Endothelial cell of umbilical vein (primary cell): ENCODE results near the gene DIP2C. TPM values are rescaled to one million over a fixed set of nuclear protein-coding genes. Genes with fewer than 3 reads are reported as not detected.

ENCODE experiments used
- BruUV-seq: library from RNA; stranded (reverse); fragments of 400-500 nt; replicated peaks from 2 replicates; lab custom pipeline; 2021; lab: Mats Ljungman, UMichigan
- CTCF ChIA-PET: fragments of 300-600, 350-600 bp; sonication (Branson Sonifier 250); formaldehyde crosslinking; loops from one replicate; lab custom pipeline; 2021; ENCODE audit warnings: antibody characterized with exemption, inconsistent platforms; lab: Charles Lee
- POLR2A ChIA-PET: fragments of 300-600, 350-600 bp; sonication (Branson Sonifier 250); formaldehyde crosslinking; loops from one replicate; lab custom pipeline; 2021; ENCODE audit warnings: antibody characterized with exemption, inconsistent platforms; lab: Charles Lee
- DNase-seq: peaks from one replicate; pipeline ENCODE4 v3.0.0-alpha.2; 2011; ENCODE audit warnings: low read depth, low spot score
- FAIRE-seq: peaks from 2 replicates; lab custom pipeline; 2011; peaks lifted over from hg19 to GRCh38; lab: Jason Lieb, UNC
- H2AFZ ChIP-seq: 2 replicates; pipeline ENCODE4 v1.6.0; 2012; ENCODE audit warnings: low read depth, low read length, control low read depth, inconsistent platforms
- H3K27ac ChIP-seq: 2 replicates; pipeline ENCODE4 v1.5.1; 2011; ENCODE audit warnings: low read depth, mild to moderate bottlenecking, control low read depth, low read length, moderate library complexity; ENCODE audit not compliant: insufficient read depth
- H3K27me3 ChIP-seq, 2 experiments: 2 replicates each; pipeline versions ENCODE4 v1.6.0 to v1.6.1; 2011; ENCODE audit warnings: low read length in 2 of 2, mixed read lengths in 1 of 2; ENCODE audit not compliant: control insufficient read depth in 2 of 2, insufficient read depth in 2 of 2
- H3K36me3 ChIP-seq, 2 experiments: 2 replicates in 1 of 2; 3 replicates in 1 of 2; pipeline ENCODE4 v1.5.1; 2011; ENCODE audit warnings: low read length in 2 of 2, mild to moderate bottlenecking in 1 of 2, moderate library complexity in 1 of 2; ENCODE audit not compliant: control insufficient read depth in 2 of 2, insufficient read depth in 2 of 2; ENCODE audit errors: extremely low read depth in 1 of 2
- H3K4me1 ChIP-seq: 3 replicates; pipeline ENCODE4 v1.5.1; 2011; ENCODE audit warnings: mild to moderate bottlenecking, low read length; ENCODE audit not compliant: control insufficient read depth, insufficient read depth; ENCODE audit errors: extremely low read depth
- H3K4me2 ChIP-seq: 2 replicates; pipeline ENCODE4 v1.6.1; 2011; ENCODE audit warnings: low read length, control low read depth, mixed read lengths; ENCODE audit not compliant: insufficient read depth
- H3K4me3 ChIP-seq, 3 experiments: fragments of 200-600 bp in 1 of 3; sonication (generic), shearing (Covaris generic) in 1 of 3; replicated peaks in 1 of 3; 2 replicates each; pipeline ENCODE4 v1.5.1; 2011 to 2016; ENCODE audit warnings: control low read depth in 3 of 3, low read length in 3 of 3, mild to moderate bottlenecking in 2 of 3, inconsistent platforms in 1 of 3, low read depth in 1 of 3, moderate library complexity in 1 of 3; ENCODE audit not compliant: insufficient read depth in 1 of 3
- H3K79me2 ChIP-seq: 2 replicates; pipeline ENCODE4 v1.6.0; 2012; ENCODE audit warnings: low read length, inconsistent platforms; ENCODE audit not compliant: control insufficient read depth, insufficient read depth
- H3K9ac ChIP-seq: replicated peaks from 2 replicates; pipeline ENCODE3; 2011; ENCODE audit warnings: low read length, control low read depth; ENCODE audit not compliant: insufficient read depth; ENCODE audit errors: extremely low read depth
- H3K9me1 ChIP-seq: replicated peaks from 3 replicates; pipeline ENCODE4 v1.6.0; 2011; ENCODE audit warnings: mild to moderate bottlenecking, low read length; ENCODE audit not compliant: control insufficient read depth, insufficient read depth; ENCODE audit errors: extremely low read depth
- H3K9me3 ChIP-seq: replicated peaks from 2 replicates; pipeline ENCODE4 v1.5.1; 2012; ENCODE audit warnings: low read length, inconsistent platforms; ENCODE audit not compliant: control insufficient read depth, insufficient read depth
- H4K20me1 ChIP-seq: replicated peaks from 2 replicates; pipeline ENCODE3; 2011; ENCODE audit warnings: mild to moderate bottlenecking, low read length; ENCODE audit not compliant: control insufficient read depth, insufficient read depth; ENCODE audit errors: extremely low read depth
- EZH2 ChIP-seq: IDR thresholded peaks from 2 replicates; pipeline ENCODE4 v1.6.1; 2012; ENCODE audit warnings: borderline replicate concordance, low read depth, mild to moderate bottlenecking, moderate library complexity, low read length, inconsistent platforms; ENCODE audit not compliant: severe bottlenecking
- FOS ChIP-seq: IDR thresholded peaks from 2 replicates; pipeline ENCODE4 v1.6.1; 2011; ENCODE audit warnings: mild to moderate bottlenecking, low read length, moderate library complexity, borderline replicate concordance; ENCODE audit not compliant: insufficient read depth
- GATA2 ChIP-seq: IDR thresholded peaks from 2 replicates; pipeline ENCODE4 v1.7.0; 2011; ENCODE audit warnings: low read depth, mild to moderate bottlenecking, moderate library complexity, mixed read lengths, low read length; ENCODE audit not compliant: insufficient read length, insufficient read depth
- JUN ChIP-seq: IDR thresholded peaks from 2 replicates; pipeline ENCODE4 v1.6.1; 2011; ENCODE audit warnings: borderline replicate concordance, low read depth; ENCODE audit not compliant: insufficient read length, insufficient read depth
- MYC ChIP-seq: IDR thresholded peaks from one replicate; pipeline ENCODE4 v1.6.1; 2011; ENCODE audit warnings: mild to moderate bottlenecking, low read depth, low read length
- POLR2A ChIP-seq: IDR thresholded peaks from 2 replicates; pipeline ENCODE4 v1.6.1; 2012; ENCODE audit warnings: low read depth, mild to moderate bottlenecking, control low read depth, low read length
- POLR2AphosphoS5 ChIP-seq: IDR thresholded peaks from 2 replicates; pipeline ENCODE4 v1.6.1; 2012; ENCODE audit warnings: low read depth, mild to moderate bottlenecking, control low read depth, low read length, moderate library complexity; ENCODE audit not compliant: insufficient read depth
- dilution Hi-C: fragments of 300-500 bp; cut with MboI; formaldehyde crosslinking; loops from one replicate; pipeline ENCODE4 v1.15.0; 2019; ENCODE audit warnings: low sequenced_read_pairs; ENCODE audit not compliant: extremely low pct_ligation_motif_present
- intact Hi-C: fragments of 100-400 bp; cut with micrococcal nuclease; formaldehyde crosslinking; loops from one replicate; pipeline ENCODE4 v1.10.0; 2022
- polyA plus RNA-seq, 4 experiments: library from polyadenylated mRNA; depleted of rRNA in 3 of 4; stranded (reverse) in 3 of 4; unstranded in 1 of 4; fragments of >200 nt; gene quantifications; 2 replicates each; pipeline versions ENCODE4 v1.2.1 to v1.2.3, GENCODE V29; 2011 to 2012; ENCODE audit warnings: missing spikeins in 1 of 4
- total RNA-seq: library from RNA; stranded (reverse); gene quantifications from 2 replicates; pipeline ENCODE4 v1.2.3, GENCODE V29; 2021
- TF ChIP-seq, protein P1 (sequence below): IDR thresholded peaks from 2 replicates; pipeline ENCODE4 v1.6.1; 2011; ENCODE audit not compliant: insufficient read depth, insufficient read length
- TF ChIP-seq, protein P2 (sequence below), 2 donors: IDR thresholded peaks; 1 replicate in 1 of 2; 2 replicates in 1 of 2; pipeline ENCODE4 v1.5.1; 2011; ENCODE audit warnings: low read length in 2 of 2, mild to moderate bottlenecking in 2 of 2, moderate library complexity in 2 of 2, control low read depth in 1 of 2, inconsistent platforms in 1 of 2, low read depth in 1 of 2; ENCODE audit not compliant: insufficient read depth in 1 of 2; ENCODE audit errors: extremely low read depth in 1 of 2

Gene DIP2C
- total and polyA plus RNA-seq, 2 donors (not counting 3 experiments of a cell fraction or from before 2014, with no cell fraction given): 3.6 to 10.7 TPM

DNA sequence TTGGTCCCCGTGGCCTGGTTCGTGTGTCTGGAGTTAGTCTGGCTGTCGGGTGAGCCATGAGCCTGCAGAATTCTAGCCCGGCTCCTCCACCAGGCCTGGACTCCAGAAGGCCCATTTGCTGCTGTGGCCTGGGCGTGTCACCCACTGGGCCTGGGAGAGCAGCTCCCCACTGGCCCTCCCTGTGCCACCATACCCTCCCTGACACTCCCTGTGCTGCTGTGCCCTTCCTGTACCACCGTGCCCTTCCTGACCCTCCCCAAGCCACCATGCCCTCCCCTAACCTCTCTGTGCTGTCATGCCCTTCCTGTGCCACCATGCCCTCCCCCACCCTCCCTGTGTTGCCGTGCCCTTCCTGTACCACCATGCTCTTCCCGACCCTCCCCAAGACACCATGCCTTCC, 39.1 kb upstream of the DIP2C start:
- ChIA-PET POLR2A (no interaction called here), CTCF (no interaction called here)
- no peaks in the 10 kb centered on the region for H3K9me1 ChIP-seq
- peaks cover 0 to 1% of the 10 kb centered on the region in 2 experiments for H3K27me3 ChIP-seq
- H3K27ac ChIP-seq: no peak overlapping the region
- no TSS peak for BruUV-seq
- intact Hi-C loops (no loop called here), dilution Hi-C loops (no loop called here)
- FAIRE-seq (no peak), DNase-seq (no peak)
- no peaks in the 10 kb centered on the region for H3K79me2 ChIP-seq
- no peaks in the 10 kb centered on the region for H3K9me3 ChIP-seq
- H3K9ac ChIP-seq: no peak overlapping the region
- no peak for TF ChIP-seq POLR2A
- TF ChIP-seq FOS: no peak
- no peak for TF ChIP-seq MYC
- no peak for TF ChIP-seq GATA2
- TF ChIP-seq POLR2AphosphoS5: no peak
- TF ChIP-seq, protein P1, sequence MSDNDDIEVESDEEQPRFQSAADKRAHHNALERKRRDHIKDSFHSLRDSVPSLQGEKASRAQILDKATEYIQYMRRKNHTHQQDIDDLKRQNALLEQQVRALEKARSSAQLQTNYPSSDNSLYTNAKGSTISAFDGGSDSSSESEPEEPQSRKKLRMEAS: no peak
- no peak for TF ChIP-seq JUN
- TF ChIP-seq, protein P2, sequence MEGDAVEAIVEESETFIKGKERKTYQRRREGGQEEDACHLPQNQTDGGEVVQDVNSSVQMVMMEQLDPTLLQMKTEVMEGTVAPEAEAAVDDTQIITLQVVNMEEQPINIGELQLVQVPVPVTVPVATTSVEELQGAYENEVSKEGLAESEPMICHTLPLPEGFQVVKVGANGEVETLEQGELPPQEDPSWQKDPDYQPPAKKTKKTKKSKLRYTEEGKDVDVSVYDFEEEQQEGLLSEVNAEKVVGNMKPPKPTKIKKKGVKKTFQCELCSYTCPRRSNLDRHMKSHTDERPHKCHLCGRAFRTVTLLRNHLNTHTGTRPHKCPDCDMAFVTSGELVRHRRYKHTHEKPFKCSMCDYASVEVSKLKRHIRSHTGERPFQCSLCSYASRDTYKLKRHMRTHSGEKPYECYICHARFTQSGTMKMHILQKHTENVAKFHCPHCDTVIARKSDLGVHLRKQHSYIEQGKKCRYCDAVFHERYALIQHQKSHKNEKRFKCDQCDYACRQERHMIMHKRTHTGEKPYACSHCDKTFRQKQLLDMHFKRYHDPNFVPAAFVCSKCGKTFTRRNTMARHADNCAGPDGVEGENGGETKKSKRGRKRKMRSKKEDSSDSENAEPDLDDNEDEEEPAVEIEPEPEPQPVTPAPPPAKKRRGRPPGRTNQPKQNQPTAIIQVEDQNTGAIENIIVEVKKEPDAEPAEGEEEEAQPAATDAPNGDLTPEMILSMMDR (IDR thresholded peaks at IDR 0.05; ENCODE audit: extremely low read depth in 1 of 2, insufficient read depth in 1 of 2, low read depth in 1 of 2, low read length in 2 of 2): no peak
- no peak for TF ChIP-seq EZH2
- H3K4me1 ChIP-seq: no peaks in the 10 kb centered on the region
- H3K4me2 ChIP-seq: no peak overlapping the region
- no peaks in the 10 kb centered on the region for H3K36me3 ChIP-seq
- no peak overlapping the region for H3K4me3 ChIP-seq
- H4K20me1 ChIP-seq: no peaks in the 10 kb centered on the region
- no peak overlapping the region for H2AFZ ChIP-seq
